Heart right ventricle (tissue), 16 donors: ENCODE measurements around the gene ADCY7. TPM values are rescaled to one million over a fixed set of nuclear protein-coding genes. Genes with fewer than 3 reads are reported as not detected.

Experiments used
- ATAC-seq, 8 donors: fragments of 200-7000 bp; cut with Tn5 transposase; one replicate each; pipeline ENCODE4 v1.9.1; 2020; ENCODE audit warnings: mild to moderate bottlenecking in 8 of 8, moderate library complexity in 8 of 8, moderate number of reproducible peaks in 1 of 8
- DNase-seq, 2 donors: peaks; one replicate each; pipeline ENCODE4 v3.0.0-alpha.2; 2020
- H3K27ac ChIP-seq, 10 donors: fragments of 200-600 bp; sonication (generic) in 2 of 10; one replicate each; pipeline versions ENCODE4 v1.5.0 to v1.8.0; 2020 to 2022; ENCODE audit warnings: mild to moderate bottlenecking in 3 of 10
- H3K27me3 ChIP-seq, 7 donors: fragments of 200-600 bp; one replicate each; pipeline ENCODE4 v1.8.0; 2021 to 2022; ENCODE audit warnings: mild to moderate bottlenecking in 2 of 7
- H3K36me3 ChIP-seq, 9 donors: fragments of 200-600 bp; sonication (generic) in 1 of 9; one replicate each; pipeline versions ENCODE4 v1.5.0 to v1.8.0; 2020 to 2022; ENCODE audit warnings: mild to moderate bottlenecking in 2 of 9
- H3K4me1 ChIP-seq, 9 donors: fragments of 200-600 bp; sonication (generic) in 1 of 9; one replicate each; pipeline versions ENCODE4 v1.5.0 to v1.8.0; 2020 to 2022; ENCODE audit warnings: mild to moderate bottlenecking in 4 of 9
- H3K4me3 ChIP-seq, 10 donors: fragments of 200-600 bp; sonication (generic) in 2 of 10; one replicate each; pipeline versions ENCODE4 v1.5.0 to v1.8.0; 2020 to 2022; ENCODE audit warnings: mild to moderate bottlenecking in 7 of 10, moderate library complexity in 2 of 10
- H3K9me3 ChIP-seq, 11 donors: fragments of 200-600 bp in 10 of 11; sonication (generic) in 2 of 11; one replicate each; pipeline versions ENCODE4 v1.5.0 to v1.8.0; 2013 to 2022; ENCODE audit warnings: mild to moderate bottlenecking in 2 of 11, control low read depth in 1 of 11, moderate library complexity in 1 of 11
- WGBS, 2 donors: extraction: QIAGEN DNeasy Blood & Tissue Kit; methylation state at CpG; one replicate each; pipeline ENCODE4 v1.1.7; 2013; ENCODE audit warnings: inconsistent platforms in 1 of 2; 5-methylcytosine and 5-hydroxymethylcytosine counted together
- intact Hi-C, 10 donors: fragments of 100-400 bp; cut with DNase I; formaldehyde crosslinking; loops; one replicate each; pipeline versions ENCODE4 v1.11.1 to v1.14.2; 2022
- polyA plus RNA-seq, 2 donors: library from polyadenylated mRNA; stranded (reverse); fragments of 200-250 nt; gene quantifications; one replicate each; pipeline ENCODE4 v1.2.3, GENCODE V29; 2013
- total RNA-seq, 10 donors: library from RNA; stranded (reverse); fragmentation: NEBNext Ultra II Directional in 3 of 10; extraction: Animal tissue kit (Norgen Biotek cat#: 25700) in 3 of 10; gene quantifications; one replicate each; pipeline versions ENCODE4 v1.2.1 to v1.2.4, GENCODE V29; 2021 to 2023
- TF ChIP-seq, protein P1 (sequence below), 9 donors: fragments of 200-600 bp; sonication (generic) in 2 of 9; IDR thresholded peaks; one replicate each; pipeline versions ENCODE4 v1.5.0 to v1.8.0; 2021 to 2022; ENCODE audit warnings: antibody characterized with exemption in 9 of 9, mild to moderate bottlenecking in 5 of 9, moderate library complexity in 1 of 9
- donor health status: Arrhythmogenic right ventricular cardiomyopathy.
- donor health status: ischemic (EF 13 %, LVEDD 7.1; RV severe dilation, severe dysfunction).
- donor health status: healthy with polysubstance abuse.
- donor health status: DM: no; HTN: yes; CAD: no.
- donor health status: DM: no; HTN: no; CAD: no.
- donor health status: ischemic (EF 25% LVEDD 6.9; RV normal size, moderate dysfunction).
- donor health status: ischemic (EF 25% LVEDD 5.7; RV mildly dilated, moderate dysfunction).
- donor health status: healthy.
- donor health status: DM: yes; HTN: yes; CAD: no.
- donor health status: Ischemic cardiomyopathy.
- donor health status: ischemic (EF 35%, LVEDD 5.7; RV mildly dilated, moderate dysfunction).
- donor health status: nonischemic (EF 11% LVEDD 7.7; RV severe dilation, severe dysfunction).
- donor health status: DM: yes; HTN: yes; CAD: no.
- donor health status: PGD.
- donor health status: ischemic (EF 29% LVEDD 5.4; RV normal size, mild dysfunction).
- donor health status: nonischemic (EF 23%, LVEDD 6.1; RV moderate dilation, normal function).

ADCY7 gene
- total and polyA plus RNA-seq, 12 donors = 2.2 to 25.5 (median 4.7) TPM

DNA sequence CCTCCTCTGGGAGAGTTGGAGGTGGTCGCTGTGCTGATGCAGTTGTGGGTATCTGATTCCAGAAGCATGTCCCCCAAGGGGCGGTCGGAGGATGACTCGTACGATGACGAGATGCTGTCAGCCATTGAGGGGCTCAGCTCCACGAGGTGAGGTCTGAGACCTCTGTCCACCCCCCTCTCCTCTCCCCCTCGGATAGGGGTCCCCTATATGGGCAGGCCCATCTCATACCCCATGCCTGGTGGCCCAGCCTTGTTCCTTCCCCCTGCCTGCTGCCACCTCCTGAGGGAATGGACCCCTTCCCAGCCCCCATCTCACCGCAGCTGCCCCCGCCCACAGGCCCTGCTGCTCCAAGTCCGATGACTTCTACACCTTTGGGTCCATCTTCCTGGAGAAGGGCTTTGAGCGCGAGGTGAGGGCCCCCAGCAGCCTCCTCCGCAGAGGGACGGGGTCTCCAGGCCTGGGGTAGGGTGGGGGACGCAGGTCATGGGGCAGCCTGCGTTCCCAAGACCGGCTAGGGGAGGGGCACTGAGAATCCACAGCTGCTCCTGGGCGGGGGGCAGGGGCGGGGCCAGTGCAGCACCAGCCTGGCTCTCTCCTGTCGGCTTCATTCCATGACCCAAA is 39.2 kb downstream of the ADCY7 start:
- intact Hi-C loops = no loop called here
- H3K9me3 ChIP-seq = no peaks in the 10 kb centered on the region
- H3K27ac ChIP-seq = no peak overlapping the region
- DNase-seq (no peak), ATAC-seq (no peak)
- WGBS, 2 donors = 84 to 87% methylated on average over 20 to 21 of the region's 21 CpGs
- no peaks in the 10 kb centered on the region for H3K27me3 ChIP-seq
- H3K4me3 ChIP-seq = no peak overlapping the region
- H3K36me3 ChIP-seq = peaks cover 0 to 97% (median 0%) of the 10 kb centered on the region in 9 donors
- H3K4me1 ChIP-seq = peaks cover 0 to 10% (median 0%) of the 10 kb centered on the region in 9 donors
- TF ChIP-seq, protein P1, sequence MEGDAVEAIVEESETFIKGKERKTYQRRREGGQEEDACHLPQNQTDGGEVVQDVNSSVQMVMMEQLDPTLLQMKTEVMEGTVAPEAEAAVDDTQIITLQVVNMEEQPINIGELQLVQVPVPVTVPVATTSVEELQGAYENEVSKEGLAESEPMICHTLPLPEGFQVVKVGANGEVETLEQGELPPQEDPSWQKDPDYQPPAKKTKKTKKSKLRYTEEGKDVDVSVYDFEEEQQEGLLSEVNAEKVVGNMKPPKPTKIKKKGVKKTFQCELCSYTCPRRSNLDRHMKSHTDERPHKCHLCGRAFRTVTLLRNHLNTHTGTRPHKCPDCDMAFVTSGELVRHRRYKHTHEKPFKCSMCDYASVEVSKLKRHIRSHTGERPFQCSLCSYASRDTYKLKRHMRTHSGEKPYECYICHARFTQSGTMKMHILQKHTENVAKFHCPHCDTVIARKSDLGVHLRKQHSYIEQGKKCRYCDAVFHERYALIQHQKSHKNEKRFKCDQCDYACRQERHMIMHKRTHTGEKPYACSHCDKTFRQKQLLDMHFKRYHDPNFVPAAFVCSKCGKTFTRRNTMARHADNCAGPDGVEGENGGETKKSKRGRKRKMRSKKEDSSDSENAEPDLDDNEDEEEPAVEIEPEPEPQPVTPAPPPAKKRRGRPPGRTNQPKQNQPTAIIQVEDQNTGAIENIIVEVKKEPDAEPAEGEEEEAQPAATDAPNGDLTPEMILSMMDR (IDR thresholded peaks at IDR 0.05) = no peak

DNA sequence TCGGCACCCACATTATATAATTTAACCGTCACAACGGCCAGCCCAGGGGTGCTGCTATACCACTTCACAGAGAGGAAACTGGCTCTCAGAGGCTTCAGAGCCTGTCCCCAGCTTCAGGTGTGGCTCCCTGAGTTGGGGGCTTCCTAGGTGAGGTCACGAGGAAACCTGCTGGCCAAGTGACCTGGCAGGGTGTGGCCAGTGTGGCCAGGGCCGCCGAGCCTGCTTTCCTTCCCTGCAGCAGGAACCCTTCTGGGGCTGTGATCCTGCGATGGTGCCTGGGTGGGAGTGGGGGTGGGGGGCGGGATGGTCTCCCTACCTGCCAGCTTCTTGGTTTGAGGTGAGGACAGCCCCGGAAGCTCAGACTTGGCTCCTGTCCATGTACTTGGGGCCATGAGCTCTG is 39.9 kb downstream of the ADCY7 start:
- intact Hi-C loops = no loop called here
- 72 to 74% methylated on average over 9 of the region's 9 CpGs for WGBS, 2 donors
- ATAC-seq (no peak), DNase-seq (no peak)
- Histone ChIP-seq H3K27ac (no peak overlapping the region), H3K4me1 (peaks cover 0 to 10% (median 0%) of the 10 kb centered on the region in 9 donors), H3K9me3 (no peaks in the 10 kb centered on the region), H3K27me3 (no peaks in the 10 kb centered on the region), H3K4me3 (no peak overlapping the region), H3K36me3 (peaks cover 0 to 97% (median 0%) of the 10 kb centered on the region in 9 donors)
- TF ChIP-seq, protein P1 (IDR thresholded peaks at IDR 0.05) = no peak

DNA sequence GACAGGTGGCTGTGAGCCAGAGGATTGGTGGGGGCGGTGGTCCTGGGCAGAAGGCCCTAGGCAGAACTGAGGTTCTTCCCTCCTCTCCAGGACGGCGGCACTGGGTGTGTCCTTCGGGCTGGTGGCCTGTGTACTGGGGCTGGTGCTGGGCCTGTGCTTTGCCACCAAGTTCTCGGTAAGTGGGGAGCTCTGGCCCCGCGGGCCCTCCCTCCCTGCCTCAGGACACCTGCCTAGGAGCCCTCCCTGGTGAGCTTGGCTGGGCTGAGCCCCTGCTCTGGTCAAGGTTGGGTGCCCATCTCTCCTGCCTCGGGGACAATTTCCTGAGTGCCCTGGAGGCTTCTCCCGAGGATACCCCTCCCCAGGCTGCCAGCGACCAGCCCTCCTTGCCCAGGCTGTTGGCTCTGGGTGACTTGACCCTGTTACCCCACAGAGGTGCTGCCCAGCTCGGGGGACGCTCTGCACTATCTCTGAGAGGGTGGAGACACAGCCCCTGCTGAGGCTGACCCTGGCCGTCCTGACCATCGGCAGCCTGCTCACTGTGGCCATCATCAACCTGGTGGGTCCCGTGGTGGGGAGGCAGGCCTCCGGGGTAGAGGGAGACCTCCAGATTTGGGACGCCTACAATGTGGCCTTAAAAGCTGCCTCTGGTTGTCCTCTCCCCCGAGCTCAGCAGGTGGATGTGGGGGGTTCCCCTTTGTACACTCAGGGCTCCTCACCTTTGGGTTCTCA is 42.0 kb downstream of the ADCY7 start:
- WGBS, 2 donors = 91 to 96% methylated on average over 17 to 18 of the region's 18 CpGs
- H3K36me3 ChIP-seq = peaks cover 0 to 97% (median 0%) of the 10 kb centered on the region in 9 donors
- intact Hi-C loops = no loop called here

DNA sequence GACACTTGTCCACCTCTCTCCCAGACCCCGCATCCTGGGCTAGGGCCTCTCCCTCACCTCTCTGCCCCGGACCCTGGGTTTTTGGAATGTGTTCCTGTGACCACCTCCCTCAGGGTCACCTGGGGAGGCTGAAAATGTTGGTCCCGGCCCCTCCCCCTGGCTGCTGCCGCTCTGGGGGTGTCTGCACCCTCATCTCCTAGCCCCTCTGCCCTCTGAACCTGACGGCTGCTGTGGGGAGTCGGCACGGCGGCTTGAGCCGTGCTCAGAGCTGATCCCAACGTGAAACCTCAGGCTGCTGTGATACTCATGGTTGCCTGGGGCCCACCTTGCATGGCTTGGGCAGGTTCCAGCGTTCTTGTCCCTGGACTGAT is 42.8 kb downstream of the ADCY7 start:
- DNase-seq (no peak), ATAC-seq (no peak)
- intact Hi-C loops = no loop called here
- Histone ChIP-seq H3K27me3 (no peaks in the 10 kb centered on the region), H3K27ac (no peak overlapping the region), H3K4me1 (peaks cover 0 to 18% (median under 1%) of the 10 kb centered on the region in 9 donors), H3K4me3 (no peak overlapping the region), H3K9me3 (no peaks in the 10 kb centered on the region), H3K36me3 (peaks cover 0 to 97% (median 0%) of the 10 kb centered on the region in 9 donors)
- 83 to 90% methylated on average over 11 of the region's 11 CpGs for WGBS, 2 donors
- TF ChIP-seq, protein P1 (IDR thresholded peaks at IDR 0.05) = no peak

More for the DNA sequence above, 42.0 kb downstream of the ADCY7 start:
- Histone ChIP-seq H3K27ac (no peak overlapping the region), H3K4me3 (no peak overlapping the region), H3K9me3 (no peaks in the 10 kb centered on the region), H3K27me3 (no peaks in the 10 kb centered on the region), H3K4me1 (peaks cover 0 to 11% (median 0%) of the 10 kb centered on the region in 9 donors)
- DNase-seq (no peak), ATAC-seq (no peak)
- TF ChIP-seq, protein P1 (IDR thresholded peaks at IDR 0.05) = no peak
